HG02759 (cell line): ENCODE measurements around the gene TRPV3.

Source experiments
- ATAC-seq: cut with Tn5 transposase; IDR thresholded peaks from one replicate; pipeline ENCODE4 v1.9.1; 2021; ENCODE audit warnings: mild to moderate bottlenecking, moderate library complexity; ENCODE audit not compliant: unreplicated experiment

The TRPV3 gene

GRCh38 chr17:3547628-3548027 is 10.0 kb downstream of the TRPV3 start:
- ATAC-seq = no peak

- no peak for ATAC-seq
Measured at GRCh38 chr17:3546997-3547396, 10.6 kb downstream of the TRPV3 start.

GRCh38 chr17:3546521-3546920 is 11.1 kb downstream of the TRPV3 start:
- no peak for ATAC-seq

GRCh38 chr17:3545151-3545550 is 12.5 kb downstream of the TRPV3 start:
- ATAC-seq = no peak

- no peak for ATAC-seq
Measured at GRCh38 chr17:3544365-3544764, 13.2 kb downstream of the TRPV3 start.

- ATAC-seq = no peak
Measured at GRCh38 chr17:3543453-3543852, 14.2 kb downstream of the TRPV3 start.

GRCh38 chr17:3542410-3543088 is 15.1 kb downstream of the TRPV3 start:
- ATAC-seq = no peak

- ATAC-seq = no peak
Measured at GRCh38 chr17:3539881-3540540, 17.6 kb downstream of the TRPV3 start.

GRCh38 chr17:3536716-3537115 is 20.9 kb downstream of the TRPV3 start:
- no peak for ATAC-seq

GRCh38 chr17:3535253-3535995 is 22.2 kb downstream of the TRPV3 start:
- ATAC-seq = no peak

- ATAC-seq = no peak
Measured at GRCh38 chr17:3534881-3535252, 22.7 kb downstream of the TRPV3 start.

- no peak for ATAC-seq
Measured at GRCh38 chr17:3533752-3534151, 23.9 kb downstream of the TRPV3 start.

GRCh38 chr17:3532859-3533142 is 24.8 kb downstream of the TRPV3 start:
- ATAC-seq = no peak

- no peak for ATAC-seq
Measured at GRCh38 chr17:3532106-3532858, 25.3 kb downstream of the TRPV3 start.

- no peak for ATAC-seq
Measured at GRCh38 chr17:3531266-3532101, 26.1 kb downstream of the TRPV3 start.

- no peak for ATAC-seq
Measured at GRCh38 chr17:3529817-3530741, 27.5 kb downstream of the TRPV3 start.

GRCh38 chr17:3528880-3529511 is 28.6 kb downstream of the TRPV3 start:
- no peak for ATAC-seq

- no peak for ATAC-seq
Measured at GRCh38 chr17:3528403-3528851, 29.2 kb downstream of the TRPV3 start.

- no peak for ATAC-seq
Measured at GRCh38 chr17:3527896-3528295, 29.7 kb downstream of the TRPV3 start.
